Neural cell (in vitro differentiated cells): Measurements from ENCODE around the gene SUSD3. TPM values are rescaled to one million over a fixed set of nuclear protein-coding genes. Genes with fewer than 3 reads are reported as not detected.

Source experiments
- H2AFZ ChIP-seq: fragments of 200-600, 300-800 bp; sonication (generic), shearing (Covaris generic); 2 replicates; pipeline ENCODE4 v1.6.0; 2014; ENCODE audit warnings: low read depth, mild to moderate bottlenecking, antibody characterized with exemption, low read length, moderate library complexity
- H3F3A ChIP-seq: fragments of 200-600 bp; shearing (Covaris generic); 2 replicates; pipeline ENCODE4 v1.6.1; 2016; ENCODE audit warnings: mild to moderate bottlenecking, moderate library complexity, mixed read lengths, antibody characterized with exemption, low read length; ENCODE audit not compliant: insufficient read depth, poor library complexity, severe bottlenecking
- H3K27ac ChIP-seq: fragments of 200-600, 300-800 bp; sonication (generic), shearing (Covaris generic); 2 replicates; pipeline ENCODE4 v1.5.1; 2014; ENCODE audit warnings: mild to moderate bottlenecking, low read length, moderate library complexity
- H3K27me3 ChIP-seq: fragments of 300-800, 200-600 bp; sonication (generic), shearing (Covaris generic); 2 replicates; pipeline ENCODE4 v1.6.0; 2014; ENCODE audit warnings: mild to moderate bottlenecking, low read depth, low read length, moderate library complexity; ENCODE audit not compliant: insufficient read depth
- H3K36me3 ChIP-seq: fragments of 300-800, 200-600 bp; sonication (generic), shearing (Covaris generic); 2 replicates; pipeline ENCODE4 v1.5.1; 2014; ENCODE audit warnings: mild to moderate bottlenecking, antibody characterized with exemption, low read length, moderate library complexity; ENCODE audit not compliant: insufficient read depth
- H3K4me2 ChIP-seq: fragments of 300-800, 200-600 bp; sonication (generic), shearing (Covaris generic); 2 replicates; pipeline ENCODE4 v1.6.0; 2014; ENCODE audit warnings: mild to moderate bottlenecking, low read length
- H3K4me3 ChIP-seq: fragments of 300-800, 200-600 bp; sonication (generic), shearing (Covaris generic); 2 replicates; pipeline ENCODE4 v1.5.1; 2014; ENCODE audit warnings: mild to moderate bottlenecking, low read length, moderate library complexity
- H3K79me2 ChIP-seq: fragments of 200-600 bp; shearing (Covaris generic); replicated peaks from 2 replicates; pipeline ENCODE4 v1.6.0; 2014; ENCODE audit warnings: mild to moderate bottlenecking, low read length, moderate library complexity; ENCODE audit not compliant: insufficient read depth
- H3K9ac ChIP-seq: fragments of 300-800, 200-600 bp; sonication (generic), shearing (Covaris generic); 2 replicates; pipeline ENCODE4 v1.6.1; 2016; ENCODE audit warnings: mild to moderate bottlenecking, low read length, mixed read lengths
- H3K9me2 ChIP-seq: fragments of 200-600 bp; shearing (Covaris generic); 2 replicates; pipeline ENCODE4 v1.6.1; 2016; ENCODE audit warnings: mild to moderate bottlenecking, low read length, mixed read lengths; ENCODE audit not compliant: insufficient read depth
- H3K9me3 ChIP-seq: fragments of 200-600, 300-800 bp; sonication (generic), shearing (Covaris generic); 2 replicates; pipeline ENCODE4 v1.6.1; 2016; ENCODE audit warnings: mild to moderate bottlenecking, mixed run types, low read length, moderate library complexity, mixed read lengths
- H4K20me1 ChIP-seq: fragments of 200-600 bp; shearing (Covaris generic); 2 replicates; pipeline ENCODE4 v1.6.1; 2016; ENCODE audit warnings: mild to moderate bottlenecking, mixed run types; ENCODE audit not compliant: insufficient read depth
- CTCF ChIP-seq: fragments of 450-650 bp; IDR thresholded peaks from 2 replicates; pipeline ENCODE4 v1.5.1; 2014; ENCODE audit warnings: antibody characterized with exemption, mild to moderate bottlenecking, moderate library complexity; ENCODE audit not compliant: poor library complexity, severe bottlenecking
- EP300 ChIP-seq: fragments of 450-650 bp; conservative IDR thresholded peaks from 2 replicates; pipeline ENCODE4 v1.6.1; 2014; ENCODE audit warnings: antibody characterized with exemption, mild to moderate bottlenecking, moderate library complexity; ENCODE audit not compliant: poor library complexity, severe bottlenecking
- EZH2 ChIP-seq: fragments of 200-600, 300-800 bp; shearing (Covaris generic), sonication (generic); IDR thresholded peaks from 2 replicates; pipeline ENCODE4 v1.6.1; 2014; ENCODE audit warnings: antibody characterized with exemption, low read length, borderline replicate concordance, mild to moderate bottlenecking; ENCODE audit not compliant: insufficient read depth, poor library complexity, severe bottlenecking
- MXI1 ChIP-seq: fragments of 450-650 bp; conservative IDR thresholded peaks from 2 replicates; pipeline ENCODE4 v1.6.1; 2014; ENCODE audit warnings: antibody characterized with exemption, mild to moderate bottlenecking; ENCODE audit not compliant: poor library complexity, severe bottlenecking
- POLR2AphosphoS5 ChIP-seq: IDR thresholded peaks from 2 replicates; pipeline ENCODE4 v1.6.1; 2012
- RAD21 ChIP-seq: fragments of 450-650 bp; conservative IDR thresholded peaks from 2 replicates; pipeline ENCODE4 v1.6.1; 2014; ENCODE audit warnings: antibody characterized with exemption, mild to moderate bottlenecking, moderate library complexity
- REST ChIP-seq: IDR thresholded peaks from 2 replicates; pipeline ENCODE4 v1.6.1; 2012; ENCODE audit warnings: borderline replicate concordance
- SMC3 ChIP-seq: fragments of 450-650 bp; conservative IDR thresholded peaks from 2 replicates; pipeline ENCODE4 v1.6.1; 2014; ENCODE audit warnings: antibody characterized with exemption, mild to moderate bottlenecking, moderate library complexity; ENCODE audit not compliant: poor library complexity
- TAF1 ChIP-seq: IDR thresholded peaks from 2 replicates; pipeline ENCODE4 v1.6.1; 2012; ENCODE audit warnings: low read depth
- polyA plus RNA-seq: library from polyadenylated mRNA; depleted of rRNA; stranded (reverse); fragments of >200 nt; gene quantifications from 2 replicates; pipeline ENCODE4 v1.2.3, GENCODE V29; 2014

SUSD3 gene
- polyA plus RNA-seq, 1 donor from 2014 or later: not detected

- Histone ChIP-seq H3K79me2 (no peaks in the 10 kb centered on the region), H3F3A (no peaks in the 10 kb centered on the region), H4K20me1 (no peaks in the 10 kb centered on the region), H3K27me3 (no peaks in the 10 kb centered on the region), H3K4me2 (no peak overlapping the region), H3K9me2 (no peaks in the 10 kb centered on the region), H3K36me3 (no peaks in the 10 kb centered on the region), H3K4me3 (no peak overlapping the region), H2AFZ (no peak overlapping the region), H3K9me3 (no peaks in the 10 kb centered on the region), H3K9ac (no peak overlapping the region), H3K27ac (no peak overlapping the region)
- no peak for TF ChIP-seq CTCF
- TF ChIP-seq REST: no peak
- TF ChIP-seq EP300: no peak
- TF ChIP-seq TAF1: no peak
- no peak for TF ChIP-seq MXI1
- TF ChIP-seq SMC3: no peak
- no peak for TF ChIP-seq RAD21
- TF ChIP-seq POLR2AphosphoS5: no peak
- TF ChIP-seq EZH2: no peak
Measured at GRCh38 chr9:93120846-93121315, 62.4 kb downstream of the SUSD3 start.

GRCh38 chr9:93121316-93122241, 63.1 kb downstream of the SUSD3 start:
- Histone ChIP-seq H3F3A (no peaks in the 10 kb centered on the region), H3K9ac (no peak overlapping the region), H2AFZ (no peak overlapping the region), H3K4me3 (no peak overlapping the region), H3K27ac (no peak overlapping the region), H4K20me1 (no peaks in the 10 kb centered on the region), H3K36me3 (no peaks in the 10 kb centered on the region), H3K4me2 (no peak overlapping the region), H3K9me3 (no peaks in the 10 kb centered on the region), H3K9me2 (no peaks in the 10 kb centered on the region), H3K79me2 (no peaks in the 10 kb centered on the region), H3K27me3 (no peaks in the 10 kb centered on the region)
- TF ChIP-seq POLR2AphosphoS5 (no peak), EZH2 (no peak), CTCF (no peak), TAF1 (no peak), EP300 (no peak), MXI1 (no peak), RAD21 (no peak), REST (no peak), SMC3 (no peak)
